ENCODE data around the gene RNF25.
A peak's percentile ranks its signal among the peaks of the same experiment; 100 is the strongest.

Gene RNF25, protein sequence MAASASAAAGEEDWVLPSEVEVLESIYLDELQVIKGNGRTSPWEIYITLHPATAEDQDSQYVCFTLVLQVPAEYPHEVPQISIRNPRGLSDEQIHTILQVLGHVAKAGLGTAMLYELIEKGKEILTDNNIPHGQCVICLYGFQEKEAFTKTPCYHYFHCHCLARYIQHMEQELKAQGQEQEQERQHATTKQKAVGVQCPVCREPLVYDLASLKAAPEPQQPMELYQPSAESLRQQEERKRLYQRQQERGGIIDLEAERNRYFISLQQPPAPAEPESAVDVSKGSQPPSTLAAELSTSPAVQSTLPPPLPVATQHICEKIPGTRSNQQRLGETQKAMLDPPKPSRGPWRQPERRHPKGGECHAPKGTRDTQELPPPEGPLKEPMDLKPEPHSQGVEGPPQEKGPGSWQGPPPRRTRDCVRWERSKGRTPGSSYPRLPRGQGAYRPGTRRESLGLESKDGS

DNA sequence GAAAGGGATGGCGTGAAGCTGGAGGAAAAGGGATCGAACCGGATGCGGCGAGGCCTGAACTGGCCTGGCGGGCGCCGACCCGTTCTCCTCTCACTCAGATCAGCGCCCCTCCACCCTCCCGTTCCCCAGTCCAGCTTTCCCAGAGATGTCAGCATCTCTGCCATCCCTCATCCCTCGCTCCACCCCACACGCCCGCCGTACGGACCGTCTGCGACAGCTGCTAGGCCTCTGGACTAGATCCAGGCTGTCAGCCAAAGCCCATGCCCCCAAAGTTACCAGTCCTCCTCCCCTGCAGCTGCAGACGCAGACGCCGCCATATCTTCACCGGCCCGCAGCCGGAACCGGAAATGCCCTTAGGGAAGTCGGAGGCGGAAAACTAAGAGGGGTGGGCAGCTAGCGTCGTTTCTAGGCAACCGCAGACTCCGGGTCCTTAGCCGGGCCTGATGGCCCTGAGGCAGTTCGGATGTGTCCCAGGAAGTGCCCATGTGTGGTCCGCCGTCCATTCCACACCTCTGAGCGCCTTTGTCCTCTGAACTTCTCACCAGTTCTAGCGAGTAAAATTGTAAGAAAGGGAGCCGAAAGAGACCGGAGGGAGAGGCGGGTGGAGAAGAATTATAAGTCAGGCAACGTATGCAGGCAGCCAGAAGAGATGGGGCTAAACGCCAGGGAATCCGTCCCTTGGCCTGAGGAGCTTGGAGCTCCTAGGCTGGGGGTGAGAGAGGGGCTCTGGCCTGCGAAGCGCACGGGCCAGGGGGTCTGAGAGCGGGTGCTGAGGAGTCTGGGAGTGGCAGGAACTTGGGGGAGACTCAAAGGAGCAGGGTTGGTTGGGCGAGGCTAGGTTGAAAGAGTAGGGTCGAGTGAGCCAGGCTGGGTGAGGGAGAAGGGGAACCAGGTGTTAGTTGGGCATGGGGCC, at the start of gene RNF25, which contains the start of gene STK36:
RNF25 (minus strand) TSS at position 349 of the 913 bp plus-strand sequence; CDS start at position 317, 32 bp downstream.
STK36 (plus strand) TSS at position 433 of the 913 bp plus-strand sequence. CDS start 744 bp downstream, outside the sequence.
- peak; percentile 84 for DNase-seq

DNA sequence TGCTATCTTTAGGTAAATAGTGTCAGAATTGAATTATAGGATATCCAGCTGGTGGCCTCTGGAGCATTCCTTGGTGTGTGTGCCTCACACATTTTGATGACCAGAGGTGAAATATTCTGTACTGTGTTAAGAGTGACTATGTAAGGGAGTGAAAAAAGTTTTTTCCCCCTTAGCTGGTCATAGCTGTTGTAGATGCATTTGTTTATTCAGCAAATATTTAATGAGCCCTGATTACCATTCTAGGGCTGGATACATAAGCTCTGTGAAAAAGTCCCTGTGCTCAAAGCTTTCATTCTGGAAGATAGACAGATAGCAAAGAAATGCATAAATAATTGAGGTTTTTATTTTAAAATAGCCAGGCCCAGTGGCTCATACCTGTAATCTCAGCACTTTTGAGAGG, 49.7 kb upstream of the RNF25 start:
- DNase-seq, result no peak

DNA sequence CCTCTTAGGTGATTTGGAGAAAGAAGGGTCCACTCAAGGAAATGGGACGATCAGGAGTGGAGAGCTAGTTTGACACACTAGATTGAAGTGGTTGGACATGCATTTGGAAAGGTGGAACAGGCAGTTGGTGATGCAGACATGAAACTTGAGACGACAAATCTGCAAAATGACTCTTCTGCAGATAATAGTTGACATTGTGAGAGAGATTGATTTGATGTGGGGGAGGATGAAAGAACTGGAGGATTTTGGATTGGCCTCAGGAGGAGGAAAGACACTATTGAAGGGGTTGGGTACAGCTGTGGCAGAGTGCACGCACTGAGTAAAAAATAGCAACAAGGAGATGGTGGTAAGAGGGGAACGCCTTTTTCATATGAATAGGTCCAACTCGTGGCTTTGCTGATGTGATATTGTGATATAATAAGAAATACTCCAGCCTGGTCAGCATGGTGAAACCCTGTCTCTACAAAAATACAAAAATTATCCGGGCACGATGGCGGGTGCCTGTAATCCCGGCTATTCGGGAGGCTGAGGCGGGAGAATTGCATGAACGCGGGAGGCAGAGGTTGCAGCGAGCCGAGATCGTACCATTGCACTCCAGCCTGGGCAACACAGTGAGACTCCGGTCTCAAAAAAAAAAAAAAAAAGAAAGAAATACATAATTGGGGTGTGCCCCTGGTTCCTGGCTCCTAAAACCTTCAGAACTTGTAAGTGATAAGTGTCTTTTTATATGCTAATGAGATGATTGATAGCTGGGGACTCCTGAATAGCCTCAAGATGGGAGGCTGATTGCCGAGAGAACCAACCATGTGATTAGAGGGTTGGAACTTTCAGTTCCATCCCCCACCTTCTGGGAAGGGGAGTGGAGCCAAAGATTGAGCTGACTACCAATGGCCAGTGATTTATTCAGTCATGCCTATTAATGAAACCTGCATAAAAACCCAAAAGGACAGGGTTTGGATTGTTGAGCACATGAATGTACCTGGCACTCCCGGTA, 48.5 kb upstream of the RNF25 start:
- no peak for DNase-seq

DNA sequence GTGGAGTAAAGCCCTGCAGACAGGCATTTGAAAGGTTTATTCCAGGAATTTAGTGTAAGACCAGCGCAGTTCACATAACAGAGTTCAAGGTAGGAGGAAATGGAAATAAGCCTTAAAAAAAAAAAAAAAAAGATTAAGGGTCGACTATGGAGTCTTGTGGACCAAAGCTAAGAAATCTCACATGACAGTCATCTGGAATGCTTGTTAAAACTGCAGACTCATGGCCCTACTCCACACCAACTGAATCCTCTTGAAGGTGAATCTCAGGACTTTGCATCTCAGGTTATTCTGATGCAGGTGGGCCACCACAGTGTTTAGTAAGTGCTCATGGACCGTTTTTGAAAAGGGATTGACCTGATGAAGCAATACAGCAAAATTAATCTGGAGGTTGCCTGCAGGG, 47.7 kb upstream of the RNF25 start:
- DNase-seq, result no peak

DNA sequence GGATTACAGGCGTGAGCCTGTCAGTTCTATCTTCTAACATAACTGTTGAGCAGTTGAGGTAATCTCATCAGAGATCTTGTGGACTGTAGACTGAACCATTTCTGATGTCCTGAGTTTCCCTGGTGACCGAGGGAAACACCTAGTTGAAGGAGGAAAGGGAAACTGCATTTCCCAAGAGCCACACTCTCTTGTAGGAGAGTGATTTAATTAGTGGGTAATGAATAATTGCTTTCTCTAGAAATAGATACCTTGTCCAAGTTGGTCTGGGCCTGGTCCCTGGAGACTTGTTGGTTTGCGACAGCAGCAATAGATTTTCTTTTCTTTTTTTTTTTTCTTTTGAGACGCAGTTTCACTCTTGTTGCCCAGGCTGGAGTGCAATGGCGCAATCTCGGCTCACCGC, 46.3 kb upstream of the RNF25 start:
- no peak for DNase-seq

DNA sequence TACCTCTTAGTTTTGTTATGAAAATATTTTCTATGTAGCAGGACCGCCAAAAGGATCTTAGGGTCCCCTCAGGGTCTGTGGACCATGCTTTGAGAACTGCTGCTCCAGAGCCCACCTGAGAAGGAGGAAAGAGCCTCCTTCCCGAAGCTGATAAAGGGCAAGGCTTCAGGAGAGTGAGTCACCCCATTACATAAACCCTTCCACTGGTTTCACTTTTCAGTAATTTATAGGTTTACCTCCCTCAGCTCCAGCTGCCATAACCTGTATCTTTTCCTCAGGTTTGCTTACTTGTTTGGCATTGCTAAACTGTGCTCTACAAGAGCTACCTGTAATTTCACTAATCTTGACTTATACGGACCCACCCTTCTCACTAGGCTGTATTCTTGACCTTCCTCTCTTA, 45.5 kb upstream of the RNF25 start:
- DNase-seq, result no peak

DNA sequence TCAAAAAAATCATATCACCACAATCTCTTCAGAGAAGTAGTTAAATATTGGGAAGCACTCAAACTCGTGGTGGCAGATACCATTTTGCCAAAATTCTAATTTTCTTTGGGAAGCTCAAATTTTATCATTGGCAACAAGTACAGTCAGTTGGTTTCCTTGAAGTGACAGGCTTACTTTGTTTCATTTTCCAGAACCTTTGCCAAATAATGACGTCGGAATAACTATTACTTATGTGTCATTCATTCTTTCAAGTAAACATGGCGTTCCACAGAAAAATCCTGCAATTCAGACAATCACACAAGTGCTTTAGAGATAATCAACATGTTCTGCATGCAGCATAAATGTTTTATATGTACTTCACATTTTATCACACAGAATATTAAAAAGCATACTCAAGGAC, 44.3 kb upstream of the RNF25 start:
- DNase-seq, result no peak

DNA sequence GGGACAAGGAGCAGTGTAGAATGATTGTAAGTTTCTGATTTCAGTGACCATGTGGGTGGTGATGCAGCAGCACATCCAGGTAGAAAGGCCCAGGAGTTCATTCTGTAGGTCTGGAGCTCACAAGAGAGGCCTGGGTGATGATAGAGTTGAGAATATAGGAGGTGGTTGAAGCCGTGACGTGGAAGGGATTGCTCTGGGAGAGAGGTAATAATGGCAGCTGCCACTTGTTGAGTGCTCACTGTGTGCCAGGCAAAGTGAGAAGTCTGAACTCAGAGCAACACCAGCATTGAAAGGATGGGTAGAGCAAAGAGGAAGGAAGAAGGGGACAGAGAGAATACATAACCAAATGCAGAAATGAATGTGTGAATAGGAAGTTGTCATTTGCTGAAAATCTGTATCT, 42.1 kb upstream of the RNF25 start:
- DNase-seq, result no peak

DNA sequence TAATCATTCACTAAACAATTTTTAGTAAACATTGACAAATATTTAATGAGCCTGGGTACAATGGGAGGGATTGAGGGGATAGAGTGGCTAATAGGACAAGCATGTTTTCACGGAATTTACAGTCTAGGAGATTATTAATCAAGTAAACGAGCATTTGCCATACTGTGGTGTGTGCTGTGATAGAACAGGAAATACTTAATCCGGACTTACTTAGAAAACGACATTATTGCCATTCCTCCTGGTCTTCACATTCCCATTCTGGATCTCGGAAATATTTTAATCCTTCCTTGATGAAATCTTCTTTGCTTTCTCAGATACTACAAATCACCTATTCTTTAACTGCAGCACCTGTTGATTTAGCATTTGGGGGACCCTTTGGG, 39.7 kb upstream of the RNF25 start:
- no peak for DNase-seq

DNA sequence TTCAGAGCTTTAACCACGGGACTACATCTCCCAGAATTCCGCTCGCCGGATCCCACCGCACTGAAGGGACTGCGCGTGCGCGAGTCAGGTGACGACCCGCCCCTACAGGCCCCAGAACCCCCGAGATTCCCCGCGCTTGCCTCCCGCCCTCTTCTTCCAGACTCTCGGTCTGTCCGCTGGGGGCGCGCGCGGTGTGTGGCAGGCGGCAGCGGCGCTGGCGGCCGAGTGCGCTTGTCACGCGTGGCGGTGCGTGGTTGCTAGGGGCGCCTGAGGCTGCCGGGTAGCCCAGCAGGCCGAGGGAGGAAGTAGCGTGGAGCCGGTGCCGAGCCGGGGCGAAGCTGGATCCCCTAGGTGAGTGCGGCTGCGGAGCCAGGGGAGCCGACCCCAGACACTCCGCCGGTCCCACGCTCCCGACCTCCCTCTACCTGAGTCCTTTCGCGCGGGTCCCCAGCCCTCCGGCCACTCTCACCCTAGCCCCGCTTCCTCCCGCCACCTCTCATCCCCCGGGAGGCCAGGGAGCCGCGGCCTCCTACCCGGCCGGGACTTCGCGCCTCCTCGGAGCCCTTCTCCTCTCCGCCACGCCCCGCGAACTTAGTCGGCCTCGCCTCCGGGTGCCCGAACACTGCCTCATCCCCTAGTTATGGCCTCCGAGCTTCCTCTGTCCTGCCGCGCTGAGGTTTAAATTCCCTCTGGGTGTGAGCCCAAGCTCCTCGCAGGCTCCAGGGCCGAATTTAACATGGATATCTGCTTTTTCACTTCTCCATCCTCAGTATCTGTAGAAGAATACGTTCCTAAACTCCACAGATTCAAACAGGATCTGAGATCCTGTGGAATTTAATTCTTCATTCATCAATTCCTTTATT, 39.1 kb upstream of the RNF25 start, which contains the start of gene TTLL4:
TTLL4 (plus strand) TSS at position 149 of the 863 bp plus-strand sequence. CDS start 26,842 bp downstream, outside the sequence.
- DNase-seq, result peak; percentile 94

DNA sequence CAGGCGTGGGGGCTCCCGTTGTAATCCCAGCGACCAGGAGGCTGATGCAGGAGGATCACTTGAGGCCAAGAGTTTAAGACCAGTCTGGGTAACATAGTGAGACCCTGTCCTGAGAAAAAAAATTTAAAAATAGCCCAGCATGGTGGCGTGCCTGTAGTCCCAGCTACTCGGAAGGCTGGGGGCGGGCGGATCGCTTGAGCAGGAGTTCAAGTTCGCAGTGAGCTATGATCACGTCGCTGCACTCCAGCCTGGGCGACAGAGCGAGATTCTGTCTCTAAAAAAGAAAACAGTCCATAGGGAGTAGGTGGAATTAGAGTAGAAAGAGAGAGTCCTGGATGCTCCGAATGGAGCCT, 38.5 kb upstream of the RNF25 start:
- DNase-seq, result no peak

DNA sequence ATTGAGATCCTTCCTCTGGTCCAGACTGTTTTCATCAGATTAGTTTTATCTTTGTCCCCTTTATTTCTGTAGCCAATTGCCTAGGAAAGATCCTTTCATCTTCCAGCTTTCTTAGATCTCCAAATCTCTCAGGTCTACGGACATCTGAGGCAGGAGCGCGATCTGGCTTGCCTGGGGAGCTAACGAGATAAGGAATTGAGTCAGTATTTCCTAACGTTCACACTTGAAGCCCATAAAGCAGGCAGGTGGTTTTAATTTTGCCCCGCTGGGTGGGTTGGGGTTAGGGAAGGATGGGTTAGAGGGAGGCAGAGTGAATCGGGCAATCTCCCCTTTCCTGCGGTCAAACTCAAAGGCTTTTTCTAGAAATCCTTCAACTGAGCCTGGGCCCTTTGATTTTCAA, 38.1 kb upstream of the RNF25 start:
- no peak for DNase-seq

DNA sequence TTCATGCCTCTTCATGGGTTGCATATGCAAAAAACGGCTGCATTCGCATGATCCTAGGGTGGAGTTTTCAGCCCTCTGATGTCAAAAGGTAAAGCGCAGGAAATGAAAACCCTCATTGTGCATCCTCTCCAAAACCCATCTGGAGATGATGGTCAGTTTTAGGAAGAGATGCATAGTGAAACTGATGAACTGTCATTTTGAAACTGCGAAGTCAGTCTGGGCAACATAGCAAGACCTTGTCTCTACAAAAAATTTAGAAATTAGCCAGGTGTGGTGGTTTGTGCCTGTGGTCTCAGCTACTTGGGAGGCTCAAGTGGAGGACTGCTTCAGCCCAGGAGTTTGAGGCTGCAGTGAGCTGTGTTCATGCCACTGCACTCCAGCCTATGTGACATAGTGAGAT, 36.3 kb upstream of the RNF25 start:
- DNase-seq, result no peak

DNA sequence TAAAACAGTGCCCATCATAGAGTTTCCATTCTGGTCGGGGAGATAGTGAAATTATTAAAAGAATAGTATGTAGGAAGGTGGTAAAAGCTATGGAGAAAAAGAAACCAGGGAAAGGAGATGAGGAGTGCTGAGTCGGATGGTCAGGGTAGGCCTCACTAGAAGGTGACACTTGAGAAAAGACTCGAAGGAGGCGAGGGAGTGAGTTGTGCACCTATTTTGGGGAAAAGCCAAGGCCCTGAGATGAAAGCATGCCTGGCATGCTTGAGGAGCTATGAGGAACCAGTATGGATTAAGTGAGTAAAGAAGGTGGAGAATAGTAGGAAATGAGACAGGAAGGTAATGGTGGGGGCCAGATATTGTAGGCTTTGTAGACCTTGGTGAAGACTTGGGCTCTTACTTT, 31.5 kb upstream of the RNF25 start:
- no peak for DNase-seq

DNA sequence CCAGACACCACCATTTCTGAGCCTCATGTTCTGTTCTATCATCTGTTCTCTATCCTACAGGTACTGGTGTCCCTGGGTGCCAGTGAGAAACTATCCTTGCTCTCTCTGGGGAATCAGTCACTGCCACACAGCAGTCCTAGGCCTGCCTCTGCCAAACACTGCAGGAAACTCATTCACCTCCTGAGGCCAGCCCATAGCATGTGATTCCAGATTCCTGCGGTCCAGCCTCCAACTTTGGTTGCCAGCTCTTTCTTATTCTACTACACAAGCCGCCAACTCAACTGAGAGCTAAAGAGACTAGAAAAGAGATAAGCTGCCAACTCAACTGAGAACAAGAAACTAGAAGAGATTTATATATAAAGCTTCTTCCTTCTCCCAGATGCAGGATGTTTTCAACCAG, 30.0 kb upstream of the RNF25 start:
- DNase-seq, result no peak

DNA sequence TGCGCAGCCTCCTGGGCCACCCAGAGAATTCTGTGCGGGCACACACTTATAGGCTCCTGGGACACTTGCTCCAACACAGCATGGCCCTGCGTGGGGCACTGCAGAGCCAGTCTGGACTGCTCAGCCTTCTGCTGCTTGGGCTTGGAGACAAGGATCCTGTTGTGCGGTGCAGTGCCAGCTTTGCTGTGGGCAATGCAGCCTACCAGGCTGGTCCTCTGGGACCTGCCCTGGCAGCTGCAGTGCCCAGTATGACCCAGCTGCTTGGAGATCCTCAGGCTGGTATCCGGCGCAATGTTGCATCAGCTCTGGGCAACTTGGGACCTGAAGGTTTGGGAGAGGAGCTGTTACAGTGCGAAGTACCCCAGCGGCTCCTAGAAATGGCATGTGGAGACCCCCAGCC, 27.1 kb upstream of the RNF25 start:
- no peak for DNase-seq

DNA sequence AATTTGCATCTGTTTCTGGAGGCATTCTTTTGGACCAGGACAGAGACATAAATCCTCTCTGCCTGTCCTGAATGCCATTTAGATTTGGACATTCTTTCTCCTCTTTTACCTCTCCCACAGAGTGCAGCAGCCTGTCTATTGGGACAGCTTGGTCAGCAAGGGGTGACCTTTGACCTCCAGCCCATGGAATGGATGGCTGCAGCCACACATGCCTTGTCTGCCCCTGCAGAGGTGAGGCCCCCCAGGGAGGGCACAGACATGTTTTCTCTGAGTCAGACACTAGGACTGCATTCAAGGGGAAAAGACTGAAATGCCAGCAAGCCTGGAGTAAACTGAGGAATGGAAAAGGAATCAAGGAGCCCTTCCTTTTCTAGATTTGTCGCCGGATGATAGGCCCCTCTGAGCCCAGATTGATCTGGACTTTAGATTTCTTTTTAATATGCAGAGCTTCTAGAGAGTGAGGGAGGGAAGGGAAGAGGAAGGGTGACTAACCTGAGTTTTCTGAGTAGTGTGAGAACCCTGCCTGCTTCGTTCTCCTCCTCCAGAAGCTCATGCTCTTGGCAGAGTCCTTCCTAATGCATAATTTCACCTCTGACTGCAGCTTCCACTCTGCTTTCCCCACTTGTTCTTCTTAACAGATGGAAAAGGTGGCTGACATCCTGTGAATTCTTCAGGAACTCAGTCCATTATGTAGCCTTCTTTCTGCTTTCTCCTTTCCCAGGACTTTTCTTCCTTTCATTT, 22.8 kb upstream of the RNF25 start:
- DNase-seq, result no peak

DNA sequence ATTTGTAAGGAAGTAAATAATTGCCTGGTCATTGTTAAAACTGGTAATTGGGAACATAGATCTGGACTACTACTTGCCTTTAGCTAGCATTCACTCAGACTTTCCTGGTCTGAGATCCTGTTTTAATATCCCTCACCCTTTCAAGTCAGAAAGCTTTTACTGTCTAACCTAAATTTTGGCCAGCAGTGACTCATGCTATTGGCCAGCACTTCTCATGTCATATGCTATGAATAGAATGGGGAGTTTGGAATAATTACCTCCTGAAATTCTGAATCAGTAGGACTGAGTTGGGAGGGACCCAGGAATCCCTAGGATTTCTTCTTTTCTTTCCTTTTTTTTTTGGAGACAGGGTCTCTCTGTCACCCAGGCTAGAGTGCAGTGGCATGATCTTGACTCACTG, 19.4 kb upstream of the RNF25 start:
- DNase-seq, result no peak

DNA sequence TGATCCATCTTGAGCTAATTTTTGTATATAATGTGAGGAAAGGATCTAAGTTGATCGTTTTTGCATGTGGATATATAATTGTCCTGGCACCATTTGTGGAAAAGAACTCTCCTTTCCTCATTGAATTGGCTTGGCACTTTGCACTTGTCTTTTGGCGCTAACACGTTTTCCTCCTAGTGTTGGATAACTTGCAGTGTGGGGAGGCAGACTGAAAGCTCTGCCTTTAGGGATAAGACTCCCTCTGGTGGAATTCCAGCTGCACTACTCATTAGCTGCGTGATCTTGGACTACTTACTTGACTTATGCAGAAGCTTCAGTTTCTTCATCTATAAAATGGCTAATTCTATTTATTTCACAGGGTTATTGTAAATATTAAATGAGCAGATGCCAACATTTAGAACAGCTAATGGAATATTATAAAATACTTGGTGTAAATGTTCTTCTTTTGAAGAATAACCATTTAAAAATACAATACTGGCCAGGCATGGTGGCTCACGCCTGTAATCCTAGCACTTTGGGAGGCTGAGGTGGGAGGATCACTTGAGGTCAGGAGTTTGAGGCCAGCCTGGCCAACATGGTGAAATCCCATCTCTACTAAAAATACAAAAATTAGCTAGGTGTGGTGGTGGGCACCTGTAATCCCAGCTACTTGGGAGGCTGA, 15.7 kb upstream of the RNF25 start:
- peak; percentile 10 for DNase-seq

DNA sequence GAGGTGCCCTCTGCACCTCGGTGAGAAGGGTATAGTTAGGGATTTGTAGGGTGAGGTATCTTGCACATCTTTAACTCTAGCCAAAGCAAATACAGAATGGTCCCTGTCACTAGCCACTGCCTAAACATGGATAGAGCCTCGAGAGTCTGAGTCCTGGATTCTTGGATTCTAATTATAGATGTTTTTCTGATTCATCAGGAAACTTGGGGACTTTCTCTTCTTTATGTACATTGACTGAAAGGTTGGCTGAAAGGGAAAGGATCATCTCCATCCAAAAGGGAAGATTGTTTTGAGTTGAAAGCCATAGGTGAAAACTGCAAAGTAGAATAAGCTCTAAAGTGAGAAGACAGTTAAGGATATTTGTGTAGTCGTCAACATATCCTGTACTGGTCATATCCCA, 8.3 kb upstream of the RNF25 start:
- DNase-seq, result no peak

All from T1000 (cell line).